Measurements from ENCODE around the gene ADGRL2. TPM values are rescaled to one million over a fixed set of nuclear protein-coding genes. Genes with fewer than 3 reads are reported as not detected.
A peak's percentile ranks its signal among the peaks of the same experiment; 100 is the strongest.
"Not testable (repeated sequence)": the region's sequence is repeated elsewhere in the genome, so short reads cannot be mapped to it uniquely, and the experiment has no call there.

Gene ADGRL2
- polyA plus RNA-seq, 1 of the 3 experiments (the other 2 are of a cell fraction), result 40.3 TPM

- DNase-seq, result no peak
Observed at GRCh38 chr1:81885291-81885690, 84.6 kb downstream of the ADGRL2 start.

GRCh38 chr1:81886292-81886691, 85.6 kb downstream of the ADGRL2 start:
- CTCF ChIA-PET, result interaction anchor here (0.7 kb wide), 1 partner anchor 11 kb away, joined by 3 read pairs; no protein-coding TSS in a partner anchor
- POLR2A ChIA-PET, result not testable (repeated sequence)

More at GRCh38 chr1:81885291-81885690, 84.6 kb downstream of the ADGRL2 start:
- Histone ChIP-seq H3K9me3 (no peaks in the 10 kb centered on the region), H3K27ac (ENCODE audit: low read depth in 2 of 2, low read length in 1 of 2) (no peak overlapping the region; a peak in 1 of 4 replicates), H3K36me3 (replicated peaks in 1 of 2; ENCODE audit: control insufficient read depth in 1 of 2, insufficient read depth in 2 of 2, low read length in 1 of 2) (no peaks in the 10 kb centered on the region), H3K4me1 (ENCODE audit: control insufficient read depth in 1 of 2, insufficient read depth in 2 of 2, low read depth in 1 of 2, low read length in 1 of 2) (peaks cover 0 to 3% of the 10 kb centered on the region in 2 experiments; a peak in 3 of 4 replicates), H4K20me1 (ENCODE audit: insufficient read depth) (peaks cover 6% of the 10 kb centered on the region; the same call in 1 of the 2 replicates), H3K4me3 (ENCODE audit: low read depth in 2 of 2, low read length in 1 of 2) (no peak overlapping the region), H3K27me3 (ENCODE audit: insufficient read depth) (no peaks in the 10 kb centered on the region), H3K4me2 (no peak overlapping the region), H3K9me2 (no peaks in the 10 kb centered on the region), H3K79me2 (ENCODE audit: insufficient read depth) (peaks cover 68% of the 10 kb centered on the region), H2AFZ (ENCODE audit: low read depth) (no peak overlapping the region), H3K9ac (no peak overlapping the region), H3F3A (replicated peaks; ENCODE audit: insufficient read depth) (peaks cover 21% of the 10 kb centered on the region)
- TF ChIP-seq FOXM1 (IDR thresholded peaks at IDR 0.05; ENCODE audit: low read depth) (no peak), EZH2phosphoT487 (IDR thresholded peaks at IDR 0.05; ENCODE audit: borderline replicate concordance, low read depth) (no peak), SMC3 (IDR thresholded peaks at IDR 0.05; ENCODE audit: low read depth, low read length) (no peak), RFX5 (IDR thresholded peaks at IDR 0.05; ENCODE audit: low read length) (no peak), JUND (IDR thresholded peaks at IDR 0.05) (no peak), IRF3 (IDR thresholded peaks at IDR 0.05; ENCODE audit: low read depth, low read length) (no peak), USF1 (IDR thresholded peaks at IDR 0.05; ENCODE audit: borderline replicate concordance, low read depth) (no peak)
- WGBS (ENCODE audit: low lambda C conversion rate), result 92% methylated on average over 4 of the region's 4 CpGs
- ChIA-PET POLR2A (no interaction called here), CTCF (no interaction called here)

GRCh38 chr1:81887421-81888144, 86.8 kb downstream of the ADGRL2 start:
- H3K36me3 ChIP-seq (replicated peaks in 1 of 2; ENCODE audit: control insufficient read depth in 1 of 2, insufficient read depth in 2 of 2, low read length in 1 of 2), result no peaks in the 10 kb centered on the region
- H3K4me2 ChIP-seq, result peak overlapping the region; percentile 47
- H3K27me3 ChIP-seq (ENCODE audit: insufficient read depth), result no peaks in the 10 kb centered on the region
- H3K9me3 ChIP-seq, result no peaks in the 10 kb centered on the region
- H3K9ac ChIP-seq, result no peak overlapping the region; the same call in 1 of the 2 replicates
- 47% methylated on average over 5 of the region's 5 CpGs for WGBS (ENCODE audit: low lambda C conversion rate)
- peaks cover 21% of the 10 kb centered on the region for H3F3A ChIP-seq (replicated peaks; ENCODE audit: insufficient read depth)
- CTCF ChIA-PET, result no interaction called here
- H3K9me2 ChIP-seq, result no peaks in the 10 kb centered on the region
- peak overlapping the region in 1 of 2 experiments; percentile 59; a peak in 2 of 4 replicates for H3K27ac ChIP-seq (ENCODE audit: low read depth in 2 of 2, low read length in 1 of 2)
- H4K20me1 ChIP-seq (ENCODE audit: insufficient read depth), result 0 out of 2 replicates have a peak, but pooled peaks cover 6% of the 10 kb centered on the region
- peaks cover 0 to 1% of the 10 kb centered on the region in 2 experiments; a peak in 3 of 4 replicates for H3K4me1 ChIP-seq (ENCODE audit: control insufficient read depth in 1 of 2, insufficient read depth in 2 of 2, low read depth in 1 of 2, low read length in 1 of 2)
- POLR2A ChIA-PET, result no interaction called here
- peaks cover 60% of the 10 kb centered on the region; the same call in 1 of the 2 replicates for H3K79me2 ChIP-seq (ENCODE audit: insufficient read depth)
- DNase-seq, result no peak
- H3K4me3 ChIP-seq (ENCODE audit: low read depth in 2 of 2, low read length in 1 of 2), result no peak overlapping the region; a peak in 1 of 4 replicates
- H2AFZ ChIP-seq (ENCODE audit: low read depth), result no peak overlapping the region
- no peak for TF ChIP-seq YY1 (IDR thresholded peaks at IDR 0.05; ENCODE audit: low read depth)
- TF ChIP-seq SIN3A (IDR thresholded peaks at IDR 0.05; ENCODE audit: borderline replicate concordance, low read depth, low read length), result no peak
- TF ChIP-seq MXI1 (IDR thresholded peaks at IDR 0.05; ENCODE audit: low read depth, low read length), result no peak
- TF ChIP-seq MEF2A (IDR thresholded peaks at IDR 0.05; ENCODE audit: borderline replicate concordance, low read depth), result no peak
- TF ChIP-seq ELF1 (IDR thresholded peaks at IDR 0.05), result no peak
- TF ChIP-seq IRF3 (IDR thresholded peaks at IDR 0.05; ENCODE audit: low read depth, low read length), result no peak
- TF ChIP-seq PBX3 (IDR thresholded peaks at IDR 0.05), result 0 out of 2 replicates have a peak, but pooled peaks have one; percentile 21
- no peak for TF ChIP-seq NFIC (IDR thresholded peaks at IDR 0.05; ENCODE audit: borderline replicate concordance)
- no peak for TF ChIP-seq TEAD4 (IDR thresholded peaks at IDR 0.05; ENCODE audit: borderline replicate concordance, insufficient read depth)
- no peak for TF ChIP-seq GABPA (IDR thresholded peaks at IDR 0.05; ENCODE audit: low read depth)
- 0 out of 2 replicates have a peak, but pooled peaks have one; percentile 23 for TF ChIP-seq TCF12 (IDR thresholded peaks at IDR 0.05)

More at GRCh38 chr1:81886292-81886691, 85.6 kb downstream of the ADGRL2 start:
- H3K4me3 ChIP-seq (ENCODE audit: low read depth in 2 of 2, low read length in 1 of 2); H3K27ac ChIP-seq (ENCODE audit: low read depth in 2 of 2, low read length in 1 of 2); H3K9ac ChIP-seq; H3K4me2 ChIP-seq; H3K27me3 ChIP-seq (ENCODE audit: insufficient read depth); DNase-seq; H3K9me3 ChIP-seq; H4K20me1 ChIP-seq (ENCODE audit: insufficient read depth); H3K9me2 ChIP-seq; H3K36me3 ChIP-seq (replicated peaks in 1 of 2; ENCODE audit: control insufficient read depth in 1 of 2, insufficient read depth in 2 of 2, low read length in 1 of 2); H3K4me1 ChIP-seq (ENCODE audit: control insufficient read depth in 1 of 2, insufficient read depth in 2 of 2, low read depth in 1 of 2, low read length in 1 of 2); H2AFZ ChIP-seq (ENCODE audit: low read depth): not testable (repeated sequence)
- H3F3A ChIP-seq (replicated peaks; ENCODE audit: insufficient read depth), result peaks cover 21% of the 10 kb centered on the region
- 93% methylated on average over 6 of the region's 6 CpGs for WGBS (ENCODE audit: low lambda C conversion rate)
- peaks cover 66% of the 10 kb centered on the region; the same call in 1 of the 2 replicates for H3K79me2 ChIP-seq (ENCODE audit: insufficient read depth)

Measured in SK-N-SH (cell line).